GM18505 (cell line): ENCODE results near the gene FSTL4.
A peak's percentile ranks its signal among the peaks of the same experiment; 100 is the strongest.

Experiments used
- ATAC-seq: cut with Tn5 transposase; IDR thresholded peaks from one replicate; pipeline ENCODE4 v1.9.1; 2021; ENCODE audit not compliant: unreplicated experiment
- POLR2A ChIP-seq: IDR thresholded peaks from 4 replicates; pipeline ENCODE4 v1.6.1; 2011; ENCODE audit warnings: borderline replicate concordance; ENCODE audit not compliant: insufficient read depth, insufficient read length; ENCODE audit errors: extremely low read depth

FSTL4 gene

GRCh38 chr5:133246376-133247150 is 365.8 kb downstream of the FSTL4 start:
- TF ChIP-seq POLR2A, result no peak
- no peak for ATAC-seq

- no peak for ATAC-seq
- no peak for TF ChIP-seq POLR2A
Measured at GRCh38 chr5:133246053-133246370, 366.3 kb downstream of the FSTL4 start.

- no peak for ATAC-seq
- no peak for TF ChIP-seq POLR2A
Measured at GRCh38 chr5:133245191-133246052, 366.9 kb downstream of the FSTL4 start.

- TF ChIP-seq POLR2A, result no peak
- no peak for ATAC-seq
Measured at GRCh38 chr5:133244242-133244641, 368.1 kb downstream of the FSTL4 start.

- no peak for TF ChIP-seq POLR2A
- no peak for ATAC-seq
Measured at GRCh38 chr5:133243196-133243595, 369.1 kb downstream of the FSTL4 start.

- ATAC-seq, result no peak
- no peak for TF ChIP-seq POLR2A
Measured at GRCh38 chr5:133242221-133242835, 370.0 kb downstream of the FSTL4 start.

- no peak for ATAC-seq
Measured at GRCh38 chr5:133241179-133242092, 370.9 kb downstream of the FSTL4 start.

GRCh38 chr5:133240425-133241091 is 371.8 kb downstream of the FSTL4 start:
- ATAC-seq, result peak; percentile 67
- TF ChIP-seq POLR2A, result no peak

More at GRCh38 chr5:133241179-133242092, 370.9 kb downstream of the FSTL4 start:
- TF ChIP-seq POLR2A, result no peak

- ATAC-seq, result no peak
- TF ChIP-seq POLR2A, result no peak
Measured at GRCh38 chr5:133238426-133239205, 373.7 kb downstream of the FSTL4 start.

- ATAC-seq, result no peak
- TF ChIP-seq POLR2A, result no peak
Measured at GRCh38 chr5:133236976-133237375, 375.4 kb downstream of the FSTL4 start.

GRCh38 chr5:133236541-133236951 is 375.8 kb downstream of the FSTL4 start:
- ATAC-seq, result no peak
- TF ChIP-seq POLR2A, result no peak
